Activated CD8-positive, alpha-beta T cell treated with anti-CD3 and anti-CD28 coated beads for 36 hours (primary cell): Measurements from ENCODE around the gene PNMT. TPM values are rescaled to one million over a fixed set of nuclear protein-coding genes. Genes with fewer than 3 reads are reported as not detected.

Source experiments
- ATAC-seq: fragments of 200-7000 bp; cut with Tn5 transposase; one replicate; pipeline ENCODE4 v1.10.0; 2021; ENCODE audit warnings: mild to moderate bottlenecking, moderate library complexity
- CTCF ChIA-PET: fragments of 350-600 bp; sonication (Branson Sonifier 250); formaldehyde crosslinking; loops from one replicate; lab custom pipeline; 2021; ENCODE audit warnings: antibody characterized with exemption; lab: Charles Lee
- POLR2A ChIA-PET: fragments of 350-600 bp; sonication (Branson Sonifier 250); formaldehyde crosslinking; loops from one replicate; lab custom pipeline; 2021; ENCODE audit warnings: antibody characterized with exemption; lab: Charles Lee
- DNase-seq: peaks from one replicate; pipeline ENCODE4 v3.0.0-alpha.2; 2020
- H3K27ac Mint-ChIP-seq: one replicate; pipeline ENCODE4 v1.8.0; 2021; ENCODE audit warnings: mild to moderate bottlenecking, mixed read lengths
- H3K27me3 Mint-ChIP-seq: one replicate; pipeline ENCODE4 v1.8.0; 2021; ENCODE audit warnings: mixed read lengths
- H3K36me3 Mint-ChIP-seq: one replicate; pipeline ENCODE4 v1.8.0; 2021; ENCODE audit warnings: low read depth, mixed read lengths
- H3K4me1 Mint-ChIP-seq: one replicate; pipeline ENCODE4 v1.8.0; 2021; ENCODE audit warnings: low read depth, mixed read lengths
- H3K4me3 Mint-ChIP-seq: one replicate; pipeline ENCODE4 v1.8.0; 2021; ENCODE audit warnings: mild to moderate bottlenecking, moderate library complexity, mixed read lengths
- H3K9me3 Mint-ChIP-seq: one replicate; pipeline ENCODE4 v1.8.0; 2021; ENCODE audit warnings: mixed read lengths
- CTCF ChIP-seq: fragments of 200-600 bp; IDR thresholded peaks from one replicate; pipeline ENCODE4 v1.8.0; 2022; ENCODE audit warnings: antibody characterized with exemption, mild to moderate bottlenecking
- intact Hi-C: fragments of 100-400 bp; cut with micrococcal nuclease; formaldehyde crosslinking; loops from one replicate; pipeline ENCODE4 v1.10.0; 2022
- total RNA-seq, 2 experiments: library from RNA; stranded (reverse); gene quantifications; one replicate each; pipeline ENCODE4 v1.2.3, GENCODE V29; 2021

Gene PNMT
- total RNA-seq, 2 experiments from 2014 or later, result 0.40 TPM; not detected in 1

GRCh38 chr17:39642291-39643074 is 25.8 kb upstream of the PNMT start:
- no peak for TF ChIP-seq CTCF

DNA sequence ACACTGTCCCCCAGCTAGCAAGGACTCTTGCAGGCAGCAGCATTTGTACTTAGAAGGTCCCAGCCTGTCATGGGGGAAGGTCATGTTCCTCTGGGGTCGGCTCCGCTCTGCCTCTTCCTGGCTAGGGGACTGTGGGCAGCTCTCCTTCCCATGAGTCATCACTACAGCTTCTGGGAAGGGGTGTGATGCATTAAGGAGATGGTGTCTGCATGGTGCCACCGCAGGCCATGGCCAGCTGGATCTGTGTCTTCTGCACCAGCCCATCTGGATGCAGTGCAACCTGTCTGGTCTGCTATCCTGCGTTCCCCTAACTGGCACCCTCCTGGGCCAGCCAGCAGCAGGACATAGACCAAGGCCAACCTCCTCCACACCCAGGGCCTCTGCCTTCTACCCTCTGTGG is 25.0 kb upstream of the PNMT start:
- no peak for TF ChIP-seq CTCF
- Mint-ChIP-seq H3K9me3 (no peaks in the 10 kb centered on the region), H3K27ac (no peak overlapping the region), H3K4me1 (peaks cover 58% of the 10 kb centered on the region), H3K27me3 (no peaks in the 10 kb centered on the region), H3K36me3 (no peaks in the 10 kb centered on the region), H3K4me3 (no peak overlapping the region)
- peak; percentile 12 for ATAC-seq
- CTCF ChIA-PET, result interaction anchor here (1.1 to 11.1 kb wide), 7 partner anchors 8 to 44 kb away, joined by 3 to 111 read pairs (median 5); partner anchors contain the start of genes PGAP3, PNMT and PPP1R1B
- intact Hi-C loops, result no loop called here
- no peak for DNase-seq
- POLR2A ChIA-PET, result interaction anchor here (0.5 to 2.0 kb wide), 2 partner anchors 20 to 129 kb away, joined by 3 to 5 read pairs; no protein-coding TSS in a partner anchor

More at GRCh38 chr17:39642291-39643074, 25.8 kb upstream of the PNMT start:
- POLR2A ChIA-PET, result interaction anchor here (2.0 kb wide), 1 partner anchor 19 kb away, joined by 5 read pairs; no protein-coding TSS in a partner anchor
- DNase-seq, result no peak
- no peaks in the 10 kb centered on the region for H3K27me3 Mint-ChIP-seq
- ATAC-seq, result no peak
- intact Hi-C loops, result no loop called here
- no peak overlapping the region for H3K4me3 Mint-ChIP-seq
- peak overlapping the region; percentile 39 for H3K27ac Mint-ChIP-seq
- H3K36me3 Mint-ChIP-seq, result peaks cover 5% of the 10 kb centered on the region
- H3K4me1 Mint-ChIP-seq, result peaks cover 63% of the 10 kb centered on the region
- CTCF ChIA-PET, result interaction anchor here (1.1 to 11.1 kb wide), 6 partner anchors 10 to 45 kb away, joined by 3 to 111 read pairs (median 21); partner anchors contain the start of genes PGAP3, PNMT and PPP1R1B
- H3K9me3 Mint-ChIP-seq, result no peaks in the 10 kb centered on the region

DNA sequence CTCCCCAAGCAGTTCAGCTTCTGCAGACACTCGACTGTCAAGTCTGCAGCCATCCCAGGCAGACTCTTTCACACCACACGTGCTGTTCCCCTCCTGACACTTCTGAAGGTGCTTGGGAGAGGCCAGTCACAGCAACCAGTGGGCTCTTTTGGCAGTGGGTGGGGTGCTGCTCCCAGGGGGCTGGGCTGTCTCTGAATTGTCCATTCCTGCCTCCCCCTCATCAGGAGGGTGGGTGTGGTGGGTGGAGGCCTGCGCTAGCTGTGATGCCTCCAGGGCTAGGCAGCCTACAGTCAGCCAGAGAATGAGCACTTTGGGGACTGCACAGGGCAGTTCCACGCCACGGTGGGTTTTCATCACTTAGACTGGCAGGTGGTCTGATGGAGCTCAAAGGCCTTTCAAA is 21.0 kb upstream of the PNMT start:
- peaks cover 2% of the 10 kb centered on the region for H3K36me3 Mint-ChIP-seq

GRCh38 chr17:39648616-39649366 is 19.5 kb upstream of the PNMT start:
- H3K4me1 Mint-ChIP-seq, result peaks cover 45% of the 10 kb centered on the region
- H3K9me3 Mint-ChIP-seq, result no peaks in the 10 kb centered on the region
- ChIA-PET POLR2A (interaction anchor here (1.4 kb wide), 1 partner anchor 11 kb away, joined by 4 read pairs; no protein-coding TSS in a partner anchor), CTCF (interaction anchor here (1.3 to 11.1 kb wide), 4 partner anchors 14 to 56 kb away, joined by 3 to 111 read pairs (median 6); partner anchors contain the start of gene PPP1R1B)
- DNase-seq (no peak), ATAC-seq (no peak)
- no peaks in the 10 kb centered on the region for H3K27me3 Mint-ChIP-seq
- TF ChIP-seq CTCF, result no peak
- intact Hi-C loops, result no loop called here
- peaks cover 2% of the 10 kb centered on the region for H3K36me3 Mint-ChIP-seq
- H3K4me3 Mint-ChIP-seq, result no peak overlapping the region
- no peak overlapping the region for H3K27ac Mint-ChIP-seq

More for the DNA sequence above, 21.0 kb upstream of the PNMT start:
- no peaks in the 10 kb centered on the region for H3K27me3 Mint-ChIP-seq
- no peak for DNase-seq
- no peak overlapping the region for H3K4me3 Mint-ChIP-seq
- no peak for ATAC-seq
- CTCF ChIA-PET, result interaction anchor here (1.2 to 11.1 kb wide), 4 partner anchors 12 to 24 kb away, joined by 3 to 111 read pairs (median 7); partner anchors contain the start of gene PPP1R1B
- no peak overlapping the region for H3K27ac Mint-ChIP-seq
- no peak for TF ChIP-seq CTCF
- intact Hi-C loops, result no loop called here
- peaks cover 51% of the 10 kb centered on the region for H3K4me1 Mint-ChIP-seq
- POLR2A ChIA-PET, result interaction anchor here (1.4 kb wide), 1 partner anchor 10 kb away, joined by 4 read pairs; no protein-coding TSS in a partner anchor
- H3K9me3 Mint-ChIP-seq, result no peaks in the 10 kb centered on the region
